Esophagus muscularis mucosa (tissue), 4 donors: ENCODE measurements around the gene KRTAP2-1. TPM values are rescaled to one million over a fixed set of nuclear protein-coding genes. Genes with fewer than 3 reads are reported as not detected.
"Not testable (repeated sequence)": the region's sequence is repeated elsewhere in the genome, so short reads cannot be mapped to it uniquely, and the experiment has no call there.

Experiments
- DNase-seq: peaks from one replicate; pipeline ENCODE4 v3.0.0-alpha.2; 2017; ENCODE audit errors: extremely low spot score
- H3K27ac ChIP-seq, 4 donors: fragments of 200-600 bp; sonication (generic); replicated peaks in 1 of 4; 1 replicate in 3 of 4; 2 replicates in 1 of 4; pipeline ENCODE4 v1.5.1; 2016 to 2019; ENCODE audit warnings: mild to moderate bottlenecking in 1 of 4
- H3K27me3 ChIP-seq, 4 donors: fragments of 200-600 bp; sonication (generic); one replicate each; pipeline versions ENCODE4 v1.5.1 to v1.6.0; 2016 to 2019
- H3K36me3 ChIP-seq, 4 donors: fragments of 200-600 bp; sonication (generic); one replicate each; pipeline ENCODE4 v1.5.1; 2016 to 2019
- H3K4me1 ChIP-seq, 4 donors: fragments of 200-600 bp; sonication (generic); one replicate each; pipeline ENCODE4 v1.5.1; 2016 to 2019
- H3K4me3 ChIP-seq, 4 donors: fragments of 200-600 bp; sonication (generic); 1 replicate in 2 of 4; 2 replicates in 2 of 4; pipeline ENCODE4 v1.5.1; 2016 to 2019; ENCODE audit warnings: mild to moderate bottlenecking in 4 of 4, moderate library complexity in 1 of 4
- H3K9me3 ChIP-seq, 4 donors: fragments of 200-600 bp; sonication (generic); 1 replicate in 3 of 4; 2 replicates in 1 of 4; pipeline ENCODE4 v1.5.1; 2016 to 2019
- EP300 ChIP-seq: sonication (generic); formaldehyde crosslinking; IDR thresholded peaks from one replicate; pipeline ENCODE4 v1.6.1; 2017; ENCODE audit warnings: antibody characterized with exemption
- POLR2A ChIP-seq: fragments of 450-650 bp; IDR thresholded peaks from one replicate; pipeline ENCODE4 v1.6.1; 2017; ENCODE audit warnings: antibody characterized with exemption, moderate library complexity, mild to moderate bottlenecking, low read depth
- POLR2AphosphoS5 ChIP-seq, 2 donors: sonication (generic); formaldehyde crosslinking; IDR thresholded peaks; one replicate each; pipeline ENCODE4 v1.6.1; 2017; ENCODE audit warnings: antibody characterized with exemption in 2 of 2
- WGBS: methylation state at CpG from one replicate; pipeline ENCODE4 v1.1.5; 2018; 5-methylcytosine and 5-hydroxymethylcytosine counted together
- intact Hi-C: fragments of 100-400 bp; cut with DNase I; formaldehyde crosslinking; loops from one replicate; pipeline ENCODE4 v1.15.1; 2023
- total RNA-seq, 4 donors: library from RNA; depleted of rRNA; stranded (reverse); fragments of >200 nt; gene quantifications; one replicate each; pipeline versions ENCODE4 v1.1.0 to v1.2.1, GENCODE V29; 2016
- TF ChIP-seq, protein P1 (sequence below), 3 experiments: fragments of 200-600 bp in 2 of 3; fragments of 450-650 bp in 1 of 3; sonication (generic) in 2 of 3; IDR thresholded peaks; one replicate each; pipeline ENCODE4 v1.5.1; 2017 to 2019; ENCODE audit warnings: antibody characterized with exemption in 3 of 3, mild to moderate bottlenecking in 2 of 3, moderate library complexity in 1 of 3

KRTAP2-1 gene
- total RNA-seq, 4 donors from 2014 or later, result not detected

DNA sequence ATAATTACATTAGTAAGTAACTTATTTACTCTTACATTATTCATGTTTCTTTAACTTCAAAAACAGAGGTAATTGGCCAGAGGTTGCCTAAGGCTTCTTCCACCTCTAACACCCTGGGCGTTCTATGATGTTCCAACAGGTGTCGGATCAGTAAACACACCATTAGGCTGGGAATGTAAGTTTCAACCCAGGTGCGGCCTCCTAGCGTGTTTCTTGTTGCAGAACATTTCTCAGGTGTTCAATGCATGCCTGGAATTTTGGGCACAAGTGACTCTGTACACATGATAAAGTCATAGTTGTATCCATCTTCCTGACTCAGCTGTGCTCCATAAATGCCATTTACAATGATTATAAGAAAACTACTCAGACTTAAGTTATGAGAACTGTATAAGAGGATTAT is 6.9 kb upstream of the KRTAP2-1 start:
- Histone ChIP-seq H3K4me1 (no peaks in the 10 kb centered on the region), H3K36me3 (no peaks in the 10 kb centered on the region), H3K27ac (no peak overlapping the region), H3K27me3 (peaks cover 0 to 23% (median 0%) of the 10 kb centered on the region in 4 donors), H3K9me3 (peaks cover 0 to 5% (median 0%) of the 10 kb centered on the region in 4 donors), H3K4me3 (no peak overlapping the region)
- WGBS, result 89% methylated on average over 4 of the region's 4 CpGs
- no peak for DNase-seq
- TF ChIP-seq POLR2AphosphoS5 (IDR thresholded peaks at IDR 0.05) (no peak), POLR2A (no peak)
- intact Hi-C loops, result no loop called here

DNA sequence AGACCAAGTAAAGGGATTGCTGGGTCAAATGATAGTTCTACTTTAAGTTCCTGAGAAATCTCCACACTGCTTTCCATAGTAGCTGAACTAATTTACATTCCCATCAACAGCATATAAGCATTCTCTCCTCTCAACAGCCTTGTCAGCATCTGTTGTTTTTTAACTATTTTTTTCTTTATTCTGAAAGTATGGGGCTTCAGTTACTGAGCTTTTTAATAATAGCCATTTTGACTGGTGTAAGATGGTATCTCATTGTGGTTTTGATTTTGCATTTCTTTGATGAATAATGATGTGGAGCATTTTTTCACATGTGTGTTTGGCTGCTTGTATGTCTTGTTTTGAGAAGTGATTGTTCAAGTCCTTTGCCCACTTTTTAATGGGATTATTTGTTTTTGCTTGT is 5.5 kb upstream of the KRTAP2-1 start:
- intact Hi-C loops, result no loop called here
- H3K27ac ChIP-seq, result no peak overlapping the region
- peaks cover 0 to 3% (median 0%) of the 10 kb centered on the region in 4 donors for H3K9me3 ChIP-seq
- no peak for DNase-seq
- TF ChIP-seq POLR2A (no peak), EP300 (no peak), POLR2AphosphoS5 (IDR thresholded peaks at IDR 0.05) (no peak)
- TF ChIP-seq, protein P1, sequence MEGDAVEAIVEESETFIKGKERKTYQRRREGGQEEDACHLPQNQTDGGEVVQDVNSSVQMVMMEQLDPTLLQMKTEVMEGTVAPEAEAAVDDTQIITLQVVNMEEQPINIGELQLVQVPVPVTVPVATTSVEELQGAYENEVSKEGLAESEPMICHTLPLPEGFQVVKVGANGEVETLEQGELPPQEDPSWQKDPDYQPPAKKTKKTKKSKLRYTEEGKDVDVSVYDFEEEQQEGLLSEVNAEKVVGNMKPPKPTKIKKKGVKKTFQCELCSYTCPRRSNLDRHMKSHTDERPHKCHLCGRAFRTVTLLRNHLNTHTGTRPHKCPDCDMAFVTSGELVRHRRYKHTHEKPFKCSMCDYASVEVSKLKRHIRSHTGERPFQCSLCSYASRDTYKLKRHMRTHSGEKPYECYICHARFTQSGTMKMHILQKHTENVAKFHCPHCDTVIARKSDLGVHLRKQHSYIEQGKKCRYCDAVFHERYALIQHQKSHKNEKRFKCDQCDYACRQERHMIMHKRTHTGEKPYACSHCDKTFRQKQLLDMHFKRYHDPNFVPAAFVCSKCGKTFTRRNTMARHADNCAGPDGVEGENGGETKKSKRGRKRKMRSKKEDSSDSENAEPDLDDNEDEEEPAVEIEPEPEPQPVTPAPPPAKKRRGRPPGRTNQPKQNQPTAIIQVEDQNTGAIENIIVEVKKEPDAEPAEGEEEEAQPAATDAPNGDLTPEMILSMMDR (IDR thresholded peaks at IDR 0.05), result no peak
- H3K36me3 ChIP-seq, result no peaks in the 10 kb centered on the region
- H3K27me3 ChIP-seq, result peaks cover 0 to 22% (median 0%) of the 10 kb centered on the region in 4 donors
- H3K4me3 ChIP-seq, result no peak overlapping the region
- H3K4me1 ChIP-seq, result no peaks in the 10 kb centered on the region

DNA sequence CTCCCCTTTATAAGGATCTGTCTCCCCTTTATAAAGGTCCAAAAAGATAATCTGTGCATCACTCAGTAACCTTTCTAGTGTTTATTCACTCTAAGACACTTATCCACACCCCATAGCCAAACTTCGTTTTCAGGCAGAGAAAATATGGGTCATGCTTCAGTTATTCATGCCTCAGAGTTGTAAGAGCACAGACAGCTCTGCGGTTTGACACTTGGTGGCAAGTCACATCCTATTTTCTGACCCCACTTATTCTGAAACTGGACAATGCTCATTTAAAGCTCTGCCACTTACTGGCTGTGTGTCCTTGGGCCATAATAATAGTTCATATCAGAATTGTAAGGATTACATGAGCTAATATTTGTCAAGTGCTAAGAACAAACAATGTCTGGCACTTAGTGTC is 2.0 kb upstream of the KRTAP2-1 start:
- WGBS, result 66% methylated on average over 2 of the region's 2 CpGs
- H3K9me3 ChIP-seq, result no peaks in the 10 kb centered on the region
- no peak for DNase-seq
- H3K4me1 ChIP-seq, result no peaks in the 10 kb centered on the region
- no peak overlapping the region for H3K4me3 ChIP-seq
- peaks cover 0 to 29% (median 0%) of the 10 kb centered on the region in 4 donors for H3K27me3 ChIP-seq
- no peak overlapping the region for H3K27ac ChIP-seq
- no peaks in the 10 kb centered on the region for H3K36me3 ChIP-seq
- intact Hi-C loops, result no loop called here
- TF ChIP-seq POLR2A (no peak), POLR2AphosphoS5 (IDR thresholded peaks at IDR 0.05) (no peak), EP300 (no peak)
- TF ChIP-seq, protein P1 (IDR thresholded peaks at IDR 0.05), result no peak

DNA sequence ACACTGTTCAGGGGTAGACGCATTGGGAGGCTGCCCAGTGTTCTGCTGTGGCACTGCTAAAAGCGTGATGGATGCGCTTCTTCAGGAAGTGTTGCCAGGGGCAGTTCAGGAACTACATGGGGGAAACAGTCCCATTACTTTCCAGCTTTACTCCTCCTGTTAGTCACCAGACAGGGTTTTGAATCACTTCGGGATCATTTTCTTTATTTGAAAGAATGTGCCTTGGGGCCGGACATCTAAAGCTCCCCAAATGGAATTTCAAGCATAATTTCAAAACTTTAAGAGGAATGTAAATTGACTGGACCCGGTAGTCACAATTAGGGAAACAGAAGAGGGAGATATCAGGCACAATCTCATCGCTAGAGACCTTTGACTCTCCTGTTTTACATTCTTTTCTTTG is 1.3 kb upstream of the KRTAP2-1 start:
- H3K36me3 ChIP-seq, result no peaks in the 10 kb centered on the region
- no peak overlapping the region for H3K4me3 ChIP-seq
- WGBS, result 77% methylated on average over 7 of the region's 7 CpGs
- H3K4me1 ChIP-seq, result no peaks in the 10 kb centered on the region
- no peaks in the 10 kb centered on the region for H3K9me3 ChIP-seq
- TF ChIP-seq POLR2AphosphoS5 (IDR thresholded peaks at IDR 0.05) (no peak), POLR2A (no peak), EP300 (no peak)
- TF ChIP-seq, protein P1 (IDR thresholded peaks at IDR 0.05), result no peak
- no peak overlapping the region for H3K27ac ChIP-seq
- DNase-seq, result no peak
- peaks cover 0 to 29% (median 0%) of the 10 kb centered on the region in 4 donors for H3K27me3 ChIP-seq
- intact Hi-C loops, result no loop called here

DNA sequence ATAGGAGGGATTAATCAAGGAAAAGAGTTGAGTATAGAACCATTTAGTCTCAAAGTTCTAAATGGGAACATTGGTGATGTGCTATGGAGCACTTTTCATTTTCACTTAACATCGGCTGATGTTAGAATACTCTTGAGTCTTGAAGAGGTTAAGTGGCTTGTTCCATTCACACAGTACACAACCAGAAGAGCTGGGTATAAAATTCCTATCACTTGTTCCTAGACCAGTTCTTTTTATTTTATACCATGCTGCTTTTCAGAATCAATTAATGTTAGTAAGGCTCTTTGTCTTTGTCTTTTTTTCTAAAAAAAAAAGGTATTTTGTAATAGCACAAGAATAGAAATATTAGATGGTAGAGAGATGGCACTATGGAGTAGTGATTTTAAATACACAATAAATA is 4.2 kb downstream of the KRTAP2-1 start:
- Histone ChIP-seq H3K9me3 (peaks cover 0 to 8% (median 0%) of the 10 kb centered on the region in 4 donors), H3K36me3 (no peaks in the 10 kb centered on the region), H3K27me3 (peaks cover 0 to 15% (median 0%) of the 10 kb centered on the region in 4 donors), H3K27ac (no peak overlapping the region), H3K4me3 (no peak overlapping the region), H3K4me1 (no peaks in the 10 kb centered on the region)
- intact Hi-C loops, result no loop called here
- TF ChIP-seq, protein P1 (IDR thresholded peaks at IDR 0.05), result no peak
- no peak for TF ChIP-seq POLR2AphosphoS5 (IDR thresholded peaks at IDR 0.05)
- no peak for TF ChIP-seq EP300
- TF ChIP-seq POLR2A, result no peak
- DNase-seq, result no peak
- 100% methylated on average over 1 of the region's 1 CpG for WGBS

DNA sequence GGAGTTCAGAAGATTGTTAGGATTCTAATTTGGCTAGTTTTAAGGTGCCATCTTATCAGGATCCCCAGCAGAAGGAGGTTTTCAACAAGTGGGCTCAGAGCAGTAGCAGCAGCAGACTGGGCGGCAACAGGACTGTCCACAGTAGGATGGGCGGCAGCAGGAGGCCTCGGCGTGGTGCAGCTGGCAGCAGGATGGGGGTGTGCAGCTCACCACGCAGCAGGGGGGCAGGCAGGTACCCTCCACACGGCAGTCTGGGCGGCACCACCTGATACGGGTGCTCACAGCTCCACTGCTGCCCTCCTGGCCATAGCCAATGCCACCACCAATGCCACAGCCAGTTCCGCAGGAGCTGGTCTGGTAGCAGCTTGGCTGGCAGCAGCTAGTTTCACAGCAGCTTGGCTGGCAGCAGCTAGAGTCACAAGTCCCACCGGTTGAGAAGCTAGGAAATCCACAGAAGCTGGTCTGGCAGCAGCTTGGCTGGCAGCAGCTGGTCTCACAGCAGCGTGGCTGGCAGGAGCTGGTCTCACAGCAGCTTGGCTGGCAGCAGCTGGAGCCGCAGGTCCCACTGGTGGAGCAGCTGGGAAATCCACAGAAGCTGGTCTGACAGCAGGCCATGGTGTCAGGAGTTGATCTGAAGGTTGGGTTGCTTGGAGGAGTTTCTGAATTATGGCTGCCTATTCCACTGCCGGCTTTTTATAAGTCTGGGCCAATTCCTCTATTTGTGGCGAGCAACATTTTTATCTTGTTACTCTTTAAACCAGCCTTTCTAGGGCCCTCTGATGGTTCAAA is 6.1 kb downstream of the KRTAP2-1 start, which contains the start of gene KRTAP1-1:
Gene KRTAP1-1 (minus strand): TSS at position 668 of the 789 bp plus-strand sequence. CDS start 53 bp downstream, at position 615.
- H3K4me1 ChIP-seq, H3K36me3 ChIP-seq, DNase-seq, H3K9me3 ChIP-seq, H3K27ac ChIP-seq, H3K4me3 ChIP-seq, intact Hi-C loops, H3K27me3 ChIP-seq: not testable (repeated sequence)
- 92% methylated on average over 8 of the region's 14 CpGs for WGBS
